Measurements from ENCODE around the gene CRACR2A. TPM values are rescaled to one million over a fixed set of nuclear protein-coding genes. Genes with fewer than 3 reads are reported as not detected.

CRACR2A gene
- total RNA-seq, 4 donors from 2014 or later: 0.47 to 1.7 (median 1.1) TPM

- Histone ChIP-seq H3K4me3 (no peak overlapping the region), H3K27me3 (no peaks in the 10 kb centered on the region), H3K27ac (no peak overlapping the region), H3K9me3 (no peaks in the 10 kb centered on the region), H3K4me1 (peaks cover 0 to 12% of the 10 kb centered on the region in 2 donors), H3K36me3 (no peaks in the 10 kb centered on the region)
- ATAC-seq (no peak), DNase-seq (no peak)
- intact Hi-C loops (cut with DNase I; ENCODE audit: low total_unique reads): loop anchor here (10.0 kb wide), 1 partner anchor 236 kb away; no protein-coding TSS in a partner anchor
- in situ Hi-C loops (cut with MboI; ENCODE audit: low sequenced_read_pairs in 4 of 4): loop anchor here (10.0 kb wide), 3 partner anchors 106 to 476 kb away; no protein-coding TSS in a partner anchor
- TF ChIP-seq POLR2A (IDR thresholded peaks at IDR 0.05): no peak
These were observed 18.0 kb upstream of the CRACR2A start for GRCh38 chr12:3770891-3771290.

DNA sequence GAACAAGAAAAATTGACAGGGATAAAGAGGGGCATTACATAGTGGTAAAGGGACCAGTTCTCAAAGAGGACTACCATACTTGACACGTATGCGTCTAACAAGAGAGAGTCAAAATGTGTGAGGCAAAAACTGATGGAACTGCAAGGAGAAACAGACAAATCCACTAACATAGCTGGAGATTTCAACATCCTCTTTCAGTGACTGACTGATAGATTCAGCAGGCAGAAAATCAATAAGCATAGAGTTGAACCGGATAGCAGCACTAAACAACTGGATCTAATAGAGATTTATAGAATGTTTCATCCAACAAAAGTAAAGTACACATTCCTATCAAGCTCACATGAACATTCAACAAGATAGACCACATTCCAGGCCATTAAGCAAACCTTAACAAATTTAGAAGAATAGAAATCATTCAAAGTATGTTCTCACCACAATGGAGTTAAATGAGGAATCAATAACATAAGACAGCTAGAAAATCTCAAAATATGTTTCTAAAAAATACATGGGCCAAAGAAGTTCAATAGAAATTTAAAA, 16.1 kb upstream of the CRACR2A start:
- H3K27me3 ChIP-seq: no peaks in the 10 kb centered on the region

GRCh38 chr12:3761116-3761735, 8.3 kb upstream of the CRACR2A start:
- intact Hi-C loops (cut with DNase I; ENCODE audit: low total_unique reads) (no loop called here), in situ Hi-C loops (cut with MboI; ENCODE audit: low sequenced_read_pairs in 4 of 4) (no loop called here)
- Histone ChIP-seq H3K27me3 (no peaks in the 10 kb centered on the region), H3K9me3 (no peaks in the 10 kb centered on the region), H3K27ac (no peak overlapping the region), H3K36me3 (no peaks in the 10 kb centered on the region), H3K4me1 (no peaks in the 10 kb centered on the region), H3K4me3 (no peak overlapping the region)
- TF ChIP-seq CTCF (IDR thresholded peaks at IDR 0.05 in 4 of 5, conservative IDR thresholded peaks at IDR 0.05 in 1 of 5) (no peak), POLR2A (IDR thresholded peaks at IDR 0.05) (no peak)
- DNase-seq: no peak
- no peak for ATAC-seq

More for the DNA sequence above, 16.1 kb upstream of the CRACR2A start:
- H3K27ac ChIP-seq: no peak overlapping the region
- H3K36me3 ChIP-seq: no peaks in the 10 kb centered on the region
- no peaks in the 10 kb centered on the region for H3K9me3 ChIP-seq
- in situ Hi-C loops (cut with MboI; ENCODE audit: low sequenced_read_pairs in 4 of 4): no loop called here
- H3K4me3 ChIP-seq: no peak overlapping the region
- ATAC-seq (no peak), DNase-seq (no peak)
- TF ChIP-seq POLR2A (IDR thresholded peaks at IDR 0.05): no peak
- no peak for TF ChIP-seq CTCF (IDR thresholded peaks at IDR 0.05 in 4 of 5, conservative IDR thresholded peaks at IDR 0.05 in 1 of 5)
- H3K4me1 ChIP-seq: peaks cover 0 to 12% of the 10 kb centered on the region in 2 donors
- intact Hi-C loops (cut with DNase I; ENCODE audit: low total_unique reads): no loop called here

GRCh38 chr12:3759878-3760277, 7.0 kb upstream of the CRACR2A start:
- Histone ChIP-seq H3K27ac (no peak overlapping the region), H3K36me3 (no peaks in the 10 kb centered on the region), H3K4me1 (no peaks in the 10 kb centered on the region), H3K27me3 (no peaks in the 10 kb centered on the region), H3K4me3 (no peak overlapping the region), H3K9me3 (no peaks in the 10 kb centered on the region)
- TF ChIP-seq POLR2A (IDR thresholded peaks at IDR 0.05): no peak
- no peak for TF ChIP-seq CTCF (IDR thresholded peaks at IDR 0.05 in 4 of 5, conservative IDR thresholded peaks at IDR 0.05 in 1 of 5)
- intact Hi-C loops (cut with DNase I; ENCODE audit: low total_unique reads): no loop called here
- no peak for ATAC-seq
- in situ Hi-C loops (cut with MboI; ENCODE audit: low sequenced_read_pairs in 4 of 4): no loop called here
- DNase-seq: no peak

- Histone ChIP-seq H3K27ac (no peak overlapping the region), H3K9me3 (no peaks in the 10 kb centered on the region), H3K36me3 (no peaks in the 10 kb centered on the region), H3K4me1 (peaks cover 0 to 5% of the 10 kb centered on the region in 2 donors), H3K27me3 (peaks cover 0 to 7% (median 0%) of the 10 kb centered on the region in 3 donors), H3K4me3 (no peak overlapping the region)
- in situ Hi-C loops (cut with MboI; ENCODE audit: low sequenced_read_pairs in 4 of 4): no loop called here
- TF ChIP-seq CTCF (IDR thresholded peaks at IDR 0.05 in 4 of 5, conservative IDR thresholded peaks at IDR 0.05 in 1 of 5): no peak
- TF ChIP-seq POLR2A (IDR thresholded peaks at IDR 0.05): no peak
- no peak for DNase-seq
- no peak for ATAC-seq
- intact Hi-C loops (cut with DNase I; ENCODE audit: low total_unique reads): no loop called here
These were observed 4.4 kb upstream of the CRACR2A start for GRCh38 chr12:3757261-3757660.
